A172 (cell line): ENCODE data around the gene ZNHIT6. TPM values are rescaled to one million over a fixed set of nuclear protein-coding genes. Genes with fewer than 3 reads are reported as not detected.

Experiments used
- total RNA-seq: library from RNA; depleted of rRNA; stranded (reverse); fragments of >200 nt; shearing (Covaris generic); gene quantifications from 2 replicates; pipeline ENCODE4 v1.2.3, GENCODE V29; 2014; rRNA removed

ZNHIT6 gene
- total RNA-seq, 1 experiment from 2014 or later: 7.7 TPM

Other genes starting within 250 kb of the ZNHIT6 start
- gene DDAH1, start 243.3 kb downstream of the ZNHIT6 start, total RNA-seq: 19.0 and 20.7 TPM in 2 replicates
- 23.5 and 23.9 TPM in 2 replicates for gene CCN1, start 127.7 kb downstream of the ZNHIT6 start, total RNA-seq